Cardiac fibroblast (primary cell): Measurements from ENCODE around the gene GRIK1.
"Not testable (repeated sequence)": the region's sequence is repeated elsewhere in the genome, so short reads cannot be mapped to it uniquely, and the experiment has no call there.

ENCODE experiments used
- DNase-seq, 2 donors: peaks; one replicate each; pipeline versions ENCODE4 v3.0.0 to v3.0.0-alpha.2; 2010; ENCODE audit warnings: low read depth in 2 of 2
- H3K4me3 ChIP-seq, 2 donors: replicated peaks in 1 of 2; 1 replicate in 1 of 2; 2 replicates in 1 of 2; pipeline ENCODE4 v1.5.1; 2011; ENCODE audit warnings: low read depth in 2 of 2, low read length in 2 of 2, mild to moderate bottlenecking in 2 of 2, moderate library complexity in 1 of 2
- CTCF ChIP-seq: IDR thresholded peaks from one replicate; pipeline ENCODE4 v1.5.1; 2011; ENCODE audit warnings: low read depth, mild to moderate bottlenecking, low read length, inconsistent platforms

Gene GRIK1

DNA sequence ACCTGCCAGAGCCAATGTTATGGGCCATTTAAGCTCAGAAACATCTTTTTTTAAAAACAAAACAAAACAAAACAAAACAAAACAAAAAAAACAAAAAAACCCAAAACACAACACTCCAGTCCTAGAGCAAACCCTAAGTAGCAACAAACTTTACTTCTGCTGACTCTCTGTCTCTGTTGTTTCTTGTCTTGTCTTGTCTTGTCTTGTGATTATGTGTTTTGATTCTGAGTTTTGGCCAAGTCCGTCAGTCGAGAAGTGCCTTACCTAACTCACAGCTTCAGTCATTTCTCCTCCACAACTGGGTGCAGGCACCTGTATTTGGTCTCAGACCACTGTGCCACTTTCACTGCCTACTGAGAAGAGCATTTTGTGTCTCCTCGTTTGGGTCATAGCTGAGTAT, 333.2 kb downstream of the GRIK1 start:
- DNase-seq: no peak
- no peak overlapping the region for H3K4me3 ChIP-seq
- TF ChIP-seq CTCF: no peak

DNA sequence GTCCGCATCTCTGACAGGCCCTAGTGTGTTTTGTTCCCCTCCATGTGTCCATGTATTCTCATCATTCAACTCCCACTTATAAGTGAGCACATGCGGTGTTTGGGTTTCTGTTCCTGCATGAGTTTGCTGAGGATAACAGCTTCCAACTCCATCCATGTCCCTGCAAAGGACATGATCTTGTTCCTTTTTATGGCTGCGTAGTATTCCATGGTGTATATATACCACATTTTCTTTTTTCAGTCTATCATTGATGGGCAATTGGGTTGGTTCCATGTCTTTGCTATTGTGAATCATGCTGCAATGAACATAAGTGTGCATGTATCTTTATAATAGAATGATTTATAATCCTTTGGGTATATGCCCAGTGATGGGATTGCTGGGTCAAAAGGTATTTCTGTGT, 334.6 kb downstream of the GRIK1 start:
- not testable (repeated sequence) for DNase-seq, H3K4me3 ChIP-seq

GRCh38 chr21:29604076-29604475, 335.7 kb downstream of the GRIK1 start:
- H3K4me3 ChIP-seq: no peak overlapping the region
- TF ChIP-seq CTCF: no peak
- DNase-seq: no peak

- DNase-seq: no peak
- no peak overlapping the region for H3K4me3 ChIP-seq
- no peak for TF ChIP-seq CTCF
Observed at GRCh38 chr21:29601047-29601446, 338.7 kb downstream of the GRIK1 start.

- no peak overlapping the region for H3K4me3 ChIP-seq
- no peak for TF ChIP-seq CTCF
- no peak for DNase-seq
Observed at GRCh38 chr21:29586696-29587095, 353.1 kb downstream of the GRIK1 start.

GRCh38 chr21:29585462-29585861, 354.3 kb downstream of the GRIK1 start:
- H3K4me3 ChIP-seq: no peak overlapping the region
- TF ChIP-seq CTCF: no peak
- DNase-seq: no peak

DNA sequence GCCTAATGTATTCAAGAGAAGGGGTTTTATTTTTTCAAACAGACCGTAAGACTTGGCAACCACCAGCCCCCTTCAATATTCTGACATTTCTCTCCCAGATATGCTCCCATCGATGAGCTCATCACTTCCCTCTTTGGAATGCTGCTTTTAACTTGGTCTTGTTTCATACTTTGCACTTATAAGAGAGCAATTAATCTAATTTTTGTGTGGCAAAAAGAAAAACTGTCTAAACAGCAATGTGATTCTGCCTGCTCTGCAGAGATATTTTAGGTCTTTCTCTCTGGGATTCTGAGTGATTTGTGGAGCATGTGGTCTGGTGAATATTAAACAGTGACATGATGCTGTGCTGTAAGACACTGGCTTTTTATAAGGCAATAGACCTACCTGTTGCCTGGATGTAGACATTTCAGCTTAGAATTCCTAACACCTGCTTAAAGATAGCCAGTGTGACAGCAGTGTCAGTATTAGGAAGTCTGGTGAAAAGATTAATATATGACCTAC, 356.3 kb downstream of the GRIK1 start:
- DNase-seq: no peak
- TF ChIP-seq CTCF: no peak

GRCh38 chr21:29582855-29583254, 356.9 kb downstream of the GRIK1 start:
- H3K4me3 ChIP-seq: no peak overlapping the region
- DNase-seq: no peak
- TF ChIP-seq CTCF: no peak

More for the DNA sequence above, 356.3 kb downstream of the GRIK1 start:
- no peak overlapping the region for H3K4me3 ChIP-seq
